Hepatocyte (in vitro differentiated cells): ENCODE results near the gene CACNA1C. TPM values are rescaled to one million over a fixed set of nuclear protein-coding genes. Genes with fewer than 3 reads are reported as not detected.

Source experiments
- DNase-seq: peaks from one replicate; pipeline ENCODE4 v3.0.0-alpha.2; 2016; ENCODE audit warnings: low spot score
- H2AFZ ChIP-seq: fragments of 200-600 bp; sonication (generic); 2 replicates; pipeline ENCODE4 v1.6.0; 2016; ENCODE audit warnings: antibody characterized with exemption, mild to moderate bottlenecking
- H3K27ac ChIP-seq: fragments of 200-600 bp; sonication (generic); 2 replicates; pipeline ENCODE4 v1.5.1; 2016; ENCODE audit warnings: mild to moderate bottlenecking
- H3K27me3 ChIP-seq: fragments of 200-600 bp; sonication (generic); 2 replicates; pipeline ENCODE4 v1.6.1; 2016
- H3K36me3 ChIP-seq: fragments of 200-600 bp; sonication (generic); replicated peaks from 2 replicates; pipeline ENCODE4 v1.5.1; 2016; ENCODE audit warnings: low read depth; ENCODE audit not compliant: insufficient read depth
- H3K4me1 ChIP-seq: fragments of 200-600 bp; sonication (generic); 2 replicates; pipeline ENCODE4 v1.5.1; 2016; ENCODE audit warnings: mild to moderate bottlenecking, moderate library complexity; ENCODE audit not compliant: insufficient read depth
- H3K4me2 ChIP-seq: fragments of 200-600 bp; sonication (generic); 2 replicates; pipeline ENCODE4 v1.6.0; 2016
- H3K4me3 ChIP-seq: fragments of 200-600 bp; sonication (generic); 2 replicates; pipeline ENCODE4 v1.5.1; 2016; ENCODE audit warnings: mild to moderate bottlenecking
- H3K79me2 ChIP-seq: fragments of 200-600 bp; sonication (generic); 2 replicates; pipeline ENCODE4 v1.6.0; 2017; ENCODE audit warnings: mild to moderate bottlenecking
- H3K9me2 ChIP-seq: fragments of 200-600 bp; sonication (generic); replicated peaks from 2 replicates; pipeline ENCODE4 v1.6.0; 2017; ENCODE audit warnings: mild to moderate bottlenecking; ENCODE audit not compliant: insufficient read depth
- H3K9me3 ChIP-seq: fragments of 200-600 bp; sonication (generic); 2 replicates; pipeline ENCODE4 v1.5.1; 2016; ENCODE audit warnings: low read depth, mild to moderate bottlenecking
- H4K20me1 ChIP-seq: fragments of 200-600 bp; sonication (generic); 2 replicates; pipeline ENCODE4 v1.6.0; 2016; ENCODE audit warnings: mild to moderate bottlenecking; ENCODE audit not compliant: insufficient read depth, poor library complexity, severe bottlenecking
- EZH2 ChIP-seq: fragments of 200-600 bp; sonication (generic); IDR thresholded peaks from 2 replicates; pipeline ENCODE4 v1.6.1; 2016; ENCODE audit warnings: antibody characterized with exemption, mild to moderate bottlenecking, borderline replicate concordance
- EZH2phosphoT487 ChIP-seq: fragments of 200-600 bp; sonication (generic); IDR thresholded peaks from one replicate; pipeline ENCODE4 v1.6.1; 2018; ENCODE audit warnings: antibody characterized with exemption, mild to moderate bottlenecking, low read depth, moderate library complexity; ENCODE audit not compliant: unreplicated experiment, severe bottlenecking
- WGBS: methylation state at CpG from one replicate; pipeline ENCODE4 v1.1.6; 2016; ENCODE audit warnings: low lambda C conversion rate; ENCODE audit errors: missing lambda C conversion rate; 5-methylcytosine and 5-hydroxymethylcytosine counted together
- polyA plus RNA-seq: library from polyadenylated mRNA; unstranded; fragments of >200 nt; fragmentation: Nextera tagmentation; extraction: Ambion mirVana; gene quantifications from 2 replicates; pipeline ENCODE4 v1.2.1, GENCODE V29; 2016
- total RNA-seq: library from RNA; depleted of rRNA; stranded (reverse); fragments of >200 nt; gene quantifications from 2 replicates; pipeline ENCODE4 v1.2.3, GENCODE V29; 2014
- TF ChIP-seq, protein P1 (sequence below): fragments of 200-600 bp; sonication (generic); IDR thresholded peaks from 2 replicates; pipeline ENCODE4 v1.5.1; 2016; ENCODE audit warnings: antibody characterized with exemption, mild to moderate bottlenecking; ENCODE audit not compliant: poor library complexity

The CACNA1C gene
- total and polyA plus RNA-seq, 2 experiments from 2014 or later, result 3.2 to 4.0 TPM

DNA sequence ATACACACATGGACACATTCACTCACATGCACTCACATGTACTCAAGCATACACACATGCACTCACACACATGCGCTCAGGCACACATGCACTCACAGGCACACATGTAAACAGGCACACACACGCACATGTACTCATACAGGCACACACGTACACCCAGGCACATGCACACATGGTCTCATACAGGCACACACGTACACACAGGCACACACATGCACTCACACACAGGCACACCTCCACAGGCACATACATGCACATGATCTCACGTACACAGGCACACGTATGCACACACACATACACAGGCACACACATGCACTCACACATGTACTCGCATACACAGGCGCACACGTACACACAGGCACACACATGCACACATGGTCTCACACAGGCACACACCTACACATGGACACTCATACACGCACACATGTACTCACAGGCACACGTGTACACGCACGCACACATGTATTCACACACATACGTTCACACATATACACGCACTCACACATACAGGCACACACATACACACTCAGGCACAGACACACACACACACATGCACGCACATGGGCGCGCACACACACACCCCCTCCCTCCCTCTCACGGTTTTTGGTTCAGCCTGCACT is 138.9 kb downstream of the CACNA1C start:
- TF ChIP-seq, protein P1, sequence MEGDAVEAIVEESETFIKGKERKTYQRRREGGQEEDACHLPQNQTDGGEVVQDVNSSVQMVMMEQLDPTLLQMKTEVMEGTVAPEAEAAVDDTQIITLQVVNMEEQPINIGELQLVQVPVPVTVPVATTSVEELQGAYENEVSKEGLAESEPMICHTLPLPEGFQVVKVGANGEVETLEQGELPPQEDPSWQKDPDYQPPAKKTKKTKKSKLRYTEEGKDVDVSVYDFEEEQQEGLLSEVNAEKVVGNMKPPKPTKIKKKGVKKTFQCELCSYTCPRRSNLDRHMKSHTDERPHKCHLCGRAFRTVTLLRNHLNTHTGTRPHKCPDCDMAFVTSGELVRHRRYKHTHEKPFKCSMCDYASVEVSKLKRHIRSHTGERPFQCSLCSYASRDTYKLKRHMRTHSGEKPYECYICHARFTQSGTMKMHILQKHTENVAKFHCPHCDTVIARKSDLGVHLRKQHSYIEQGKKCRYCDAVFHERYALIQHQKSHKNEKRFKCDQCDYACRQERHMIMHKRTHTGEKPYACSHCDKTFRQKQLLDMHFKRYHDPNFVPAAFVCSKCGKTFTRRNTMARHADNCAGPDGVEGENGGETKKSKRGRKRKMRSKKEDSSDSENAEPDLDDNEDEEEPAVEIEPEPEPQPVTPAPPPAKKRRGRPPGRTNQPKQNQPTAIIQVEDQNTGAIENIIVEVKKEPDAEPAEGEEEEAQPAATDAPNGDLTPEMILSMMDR, result no peak
- TF ChIP-seq EZH2 (no peak), EZH2phosphoT487 (no peak)

DNA sequence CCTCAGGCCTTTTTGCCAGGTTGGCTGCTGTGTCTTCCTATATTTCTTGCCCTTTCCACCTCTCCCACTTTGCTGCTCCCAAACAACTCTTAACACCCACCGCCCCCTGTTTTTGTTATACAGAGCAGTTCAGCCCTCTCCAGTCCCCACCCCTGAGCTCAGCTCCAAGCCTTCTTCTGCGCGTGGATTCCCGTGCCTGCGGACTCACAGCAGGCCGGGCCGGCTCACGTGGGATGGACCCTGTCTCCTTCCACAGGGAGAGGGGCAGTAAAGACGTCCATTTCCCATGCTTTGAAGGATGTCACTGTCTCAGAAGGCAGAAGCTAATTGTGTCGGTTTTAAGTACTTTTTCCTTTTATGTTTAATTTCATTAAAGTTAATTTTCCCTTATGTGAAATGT is 139.4 kb downstream of the CACNA1C start:
- H3K9me2 ChIP-seq, result no peaks in the 10 kb centered on the region
- WGBS, result 90% methylated on average over 10 of the region's 10 CpGs
- no peak overlapping the region for H3K4me2 ChIP-seq

More for the DNA sequence above, 138.9 kb downstream of the CACNA1C start:
- Histone ChIP-seq H3K9me2 (no peaks in the 10 kb centered on the region), H3K36me3 (no peaks in the 10 kb centered on the region), H3K4me2 (no peak overlapping the region), H2AFZ (no peak overlapping the region), H3K27me3 (no peaks in the 10 kb centered on the region), H3K9me3 (no peaks in the 10 kb centered on the region), H4K20me1 (no peaks in the 10 kb centered on the region), H3K27ac (no peak overlapping the region), H3K79me2 (no peaks in the 10 kb centered on the region), H3K4me3 (no peak overlapping the region), H3K4me1 (no peaks in the 10 kb centered on the region)
- no peak for DNase-seq
- 95% methylated on average over 19 of the region's 19 CpGs for WGBS

DNA sequence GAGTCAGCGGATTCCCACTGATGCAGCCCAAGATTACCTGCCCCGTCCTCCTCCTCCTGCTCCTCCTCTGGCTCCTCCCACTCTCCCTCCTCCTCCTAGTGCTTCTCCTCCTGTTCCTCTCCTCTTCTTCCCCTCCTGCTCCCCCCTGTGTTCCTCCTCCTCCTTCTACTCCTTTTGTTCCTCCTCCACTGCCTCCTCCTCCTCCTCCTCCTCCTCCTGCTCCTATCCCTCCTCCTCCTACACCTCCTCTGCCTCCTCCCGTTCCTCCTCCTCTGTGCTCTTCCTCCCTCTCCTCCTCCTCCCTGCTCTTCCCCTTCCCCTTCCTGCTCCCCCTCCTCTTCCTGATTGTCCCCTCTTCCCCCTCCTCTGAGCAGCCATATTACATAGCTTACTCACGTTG is 141.3 kb downstream of the CACNA1C start:
- no peak overlapping the region for H3K4me3 ChIP-seq
- no peak overlapping the region for H3K4me2 ChIP-seq
- no peaks in the 10 kb centered on the region for H3K36me3 ChIP-seq
- WGBS, result 57% methylated on average over 3 of the region's 4 CpGs
- no peaks in the 10 kb centered on the region for H3K9me2 ChIP-seq
- H4K20me1 ChIP-seq, result no peaks in the 10 kb centered on the region
- H3K27ac ChIP-seq, result no peak overlapping the region
- DNase-seq, result no peak
- H3K9me3 ChIP-seq, result no peaks in the 10 kb centered on the region
- no peaks in the 10 kb centered on the region for H3K79me2 ChIP-seq
- TF ChIP-seq EZH2phosphoT487 (no peak), EZH2 (no peak)
- TF ChIP-seq, protein P1, result no peak
- no peaks in the 10 kb centered on the region for H3K27me3 ChIP-seq
- H3K4me1 ChIP-seq, result peaks cover 10% of the 10 kb centered on the region
- no peak overlapping the region for H2AFZ ChIP-seq

More for the DNA sequence above, 139.4 kb downstream of the CACNA1C start:
- H4K20me1 ChIP-seq, result no peaks in the 10 kb centered on the region
- H3K4me3 ChIP-seq, result no peak overlapping the region
- H3K27ac ChIP-seq, result no peak overlapping the region
- no peak for DNase-seq
- H3K79me2 ChIP-seq, result no peaks in the 10 kb centered on the region
- H3K4me1 ChIP-seq, result no peaks in the 10 kb centered on the region
- H2AFZ ChIP-seq, result no peak overlapping the region
- no peaks in the 10 kb centered on the region for H3K9me3 ChIP-seq
- H3K36me3 ChIP-seq, result no peaks in the 10 kb centered on the region
- TF ChIP-seq EZH2phosphoT487 (no peak), EZH2 (no peak)
- TF ChIP-seq, protein P1, result no peak
- H3K27me3 ChIP-seq, result no peaks in the 10 kb centered on the region
